IMR-90 (cell line): ENCODE data around the gene IFI27L2. TPM values are rescaled to one million over a fixed set of nuclear protein-coding genes. Genes with fewer than 3 reads are reported as not detected.

Experiments
- ATAC-seq: fragments of 200-7000 bp; cut with Tn5 transposase; 2 replicates; pipeline ENCODE4 v1.9.1; 2020; ENCODE audit warnings: low read depth, mild to moderate bottlenecking, moderate library complexity
- BruUV-seq: library from RNA; stranded (reverse); fragments of 400-500 nt; replicated peaks from 2 replicates; lab custom pipeline; 2021; lab: Mats Ljungman, UMichigan
- CTCF ChIA-PET: fragments of 300-600 bp; formaldehyde crosslinking; extraction: SDS; loops from one replicate; lab custom pipeline; 2021; ENCODE audit warnings: antibody characterized with exemption; lab: Yijun Ruan, JAX
- POLR2A ChIA-PET: fragments of 300-600 bp; sonication (Branson Sonifier 250); formaldehyde crosslinking; loops from one replicate; lab custom pipeline; 2022; ENCODE audit warnings: antibody characterized with exemption; ENCODE audit not compliant: unreplicated experiment; lab: Charles Lee
- DNase-seq: peaks from one replicate; pipeline ENCODE4 v3.0.0; 2013
- H2AFZ ChIP-seq: replicated peaks from 2 replicates; pipeline ENCODE3; 2013; ENCODE audit warnings: low read length, mild to moderate bottlenecking; ENCODE audit not compliant: poor library complexity
- H2AK5ac ChIP-seq: 2 replicates; pipeline ENCODE4 v1.6.1; 2013; ENCODE audit warnings: low read depth, low read length, inconsistent platforms
- H2AK9ac ChIP-seq: replicated peaks from 2 replicates; pipeline ENCODE3; 2013; ENCODE audit warnings: mild to moderate bottlenecking, low read depth, low read length, moderate library complexity; ENCODE audit not compliant: poor library complexity
- H2BK120ac ChIP-seq: 2 replicates; pipeline ENCODE4 v1.6.1; 2013; ENCODE audit warnings: low read depth, low read length, inconsistent platforms
- H2BK15ac ChIP-seq: 3 replicates; pipeline ENCODE4 v1.6.1; 2013; ENCODE audit warnings: low read depth, low read length, inconsistent platforms
- H2BK20ac ChIP-seq: 2 replicates; pipeline ENCODE4 v1.6.1; 2013; ENCODE audit warnings: low read depth, mild to moderate bottlenecking, inconsistent platforms, low read length, moderate library complexity
- H2BK5ac ChIP-seq: 2 replicates; pipeline ENCODE4 v1.6.1; 2013; ENCODE audit warnings: mild to moderate bottlenecking, low read depth, low read length, inconsistent platforms; ENCODE audit not compliant: poor library complexity, severe bottlenecking
- H3K14ac ChIP-seq: replicated peaks from 2 replicates; pipeline ENCODE4 v1.6.1; 2013; ENCODE audit warnings: low read depth, low read length, inconsistent platforms
- H3K18ac ChIP-seq: 2 replicates; pipeline ENCODE4 v1.6.1; 2013; ENCODE audit warnings: low read depth, low read length, control low read depth
- H3K23ac ChIP-seq: 2 replicates; pipeline ENCODE4 v1.6.1; 2013; ENCODE audit warnings: low read depth, low read length, inconsistent platforms
- H3K27ac ChIP-seq: 2 replicates; pipeline ENCODE4 v1.5.1; 2013; ENCODE audit warnings: mild to moderate bottlenecking, control low read depth, low read length; ENCODE audit not compliant: insufficient read depth
- H3K27me3 ChIP-seq: 2 replicates; pipeline ENCODE4 v1.6.1; 2013; ENCODE audit warnings: low read length; ENCODE audit not compliant: control insufficient read depth, insufficient read depth
- H3K36me3 ChIP-seq: 2 replicates; pipeline ENCODE4 v1.6.1; 2013; ENCODE audit warnings: low read length, mixed read lengths; ENCODE audit not compliant: control insufficient read depth, insufficient read depth
- H3K4ac ChIP-seq: 2 replicates; pipeline ENCODE4 v1.6.1; 2013; ENCODE audit warnings: low read depth, low read length, inconsistent platforms
- H3K4me1 ChIP-seq: 2 replicates; pipeline ENCODE4 v1.6.1; 2013; ENCODE audit warnings: low read length, mixed read lengths; ENCODE audit not compliant: control insufficient read depth, insufficient read depth
- H3K4me2 ChIP-seq: 2 replicates; pipeline ENCODE4 v1.6.1; 2013; ENCODE audit warnings: low read depth, mild to moderate bottlenecking, control low read depth, low read length, moderate library complexity
- H3K4me3 ChIP-seq: 2 replicates; pipeline ENCODE4 v1.5.1; 2013; ENCODE audit warnings: low read depth, mild to moderate bottlenecking, control low read depth, low read length, moderate library complexity; ENCODE audit not compliant: insufficient read depth
- H3K56ac ChIP-seq: 2 replicates; pipeline ENCODE4 v1.6.1; 2013; ENCODE audit warnings: low read length, inconsistent platforms; ENCODE audit not compliant: insufficient read depth; ENCODE audit errors: extremely low read depth
- H3K79me1 ChIP-seq, 2 experiments: 2 replicates each; pipeline ENCODE4 v1.6.1; 2013; ENCODE audit warnings: low read length in 2 of 2, inconsistent platforms in 1 of 2, low read depth in 1 of 2
- H3K9ac ChIP-seq: 2 replicates; pipeline ENCODE4 v1.6.1; 2013; ENCODE audit warnings: low read depth, low read length, control low read depth
- H3K9me1 ChIP-seq: 2 replicates; pipeline ENCODE4 v1.6.1; 2013; ENCODE audit warnings: low read length, inconsistent platforms; ENCODE audit not compliant: insufficient read depth
- H3K9me3 ChIP-seq: 2 replicates; pipeline ENCODE4 v1.6.1; 2013; ENCODE audit warnings: low read length; ENCODE audit not compliant: control insufficient read depth, insufficient read depth
- H4K20me1 ChIP-seq: 2 replicates; pipeline ENCODE4 v1.6.1; 2013; ENCODE audit warnings: low read length, inconsistent platforms; ENCODE audit not compliant: insufficient read depth
- H4K5ac ChIP-seq: 2 replicates; pipeline ENCODE4 v1.6.1; 2013; ENCODE audit warnings: mild to moderate bottlenecking, low read depth, low read length, control low read depth
- H4K8ac ChIP-seq, 2 experiments: 2 replicates each; pipeline ENCODE4 v1.6.1; 2013; ENCODE audit warnings: low read depth in 2 of 2, low read length in 2 of 2, control low read depth in 1 of 2, inconsistent platforms in 1 of 2
- H4K91ac ChIP-seq: 2 replicates; pipeline ENCODE4 v1.6.1; 2013; ENCODE audit warnings: low read depth, low read length, inconsistent platforms; ENCODE audit not compliant: insufficient read depth
- CEBPB ChIP-seq: IDR thresholded peaks from 2 replicates; pipeline ENCODE4 v1.6.1; 2012; ENCODE audit warnings: low read depth, low read length, improper control_type of control experiment
- CHD1 ChIP-seq: IDR thresholded peaks from 2 replicates; pipeline ENCODE4 v1.6.1; 2012; ENCODE audit warnings: low read depth, low read length, improper control_type of control experiment
- CTCF ChIP-seq: conservative IDR thresholded peaks from 2 replicates; pipeline ENCODE4 v1.5.1; 2012; ENCODE audit warnings: mild to moderate bottlenecking, low read depth, low read length, improper control_type of control experiment
- MAZ ChIP-seq: IDR thresholded peaks from 2 replicates; pipeline ENCODE4 v1.6.1; 2012; ENCODE audit warnings: low read depth, mild to moderate bottlenecking, low read length, improper control_type of control experiment, moderate library complexity, borderline replicate concordance
- MXI1 ChIP-seq: IDR thresholded peaks from 2 replicates; pipeline ENCODE4 v1.6.1; 2012; ENCODE audit warnings: low read depth, mild to moderate bottlenecking, low read length, moderate library complexity, borderline replicate concordance
- POLR2A ChIP-seq: IDR thresholded peaks from 2 replicates; pipeline ENCODE4 v1.6.1; 2012; ENCODE audit warnings: mild to moderate bottlenecking, low read depth, low read length
- RAD21 ChIP-seq: IDR thresholded peaks from 2 replicates; pipeline ENCODE4 v1.6.1; 2012; ENCODE audit warnings: low read length, improper control_type of control experiment
- RFX5 ChIP-seq: IDR thresholded peaks from 2 replicates; pipeline ENCODE4 v1.8.0; 2012; ENCODE audit warnings: low read depth, mild to moderate bottlenecking, low read length, moderate library complexity
- SMC3 ChIP-seq: fragments of 150-350 bp; IDR thresholded peaks from 2 replicates; pipeline ENCODE4 v1.6.1; 2016; ENCODE audit warnings: low read depth, mild to moderate bottlenecking, antibody characterized with exemption, low read length, moderate library complexity
- USF2 ChIP-seq: fragments of 150-350 bp; IDR thresholded peaks from 2 replicates; pipeline ENCODE4 v1.6.1; 2017; ENCODE audit warnings: mild to moderate bottlenecking, antibody characterized with exemption, low read length, low read depth
- WGBS, 2 experiments: methylation state at CpG; one replicate each; pipeline versions ENCODE4 v1.1.5 to v1.1.7; 2013; ENCODE audit warnings: missing lambda C conversion rate in 2 of 2; ENCODE audit not compliant: insufficient read length in 1 of 2; ENCODE audit errors: extremely low coverage in 2 of 2; 5-methylcytosine and 5-hydroxymethylcytosine counted together
- dilution Hi-C: fragments of 300-500 bp; cut with HindIII; formaldehyde crosslinking; loops from one replicate; pipeline ENCODE4 v1.14.3; 2018; ENCODE audit warnings: low sequenced_read_pairs; ENCODE audit not compliant: unreplicated experiment
- in situ Hi-C: fragments of 300-500 bp; cut with MboI; formaldehyde crosslinking; loops from 3 replicates; pipeline ENCODE4 v1.14.3; 2019; ENCODE audit warnings: low sequenced_read_pairs, inconsistent platforms, mixed read lengths
- intact Hi-C: fragments of 100-400 bp; cut with micrococcal nuclease; formaldehyde crosslinking; loops from 2 replicates; pipeline ENCODE4 v1.10.0; 2022
- polyA plus RNA-seq, 3 experiments: library from polyadenylated mRNA; depleted of rRNA; stranded (reverse); fragments of >200 nt; gene quantifications; 2 replicates each; pipeline ENCODE4 v1.2.3, GENCODE V29; 2012; ENCODE audit warnings: low replicate concordance in 1 of 3
- total RNA-seq: library from RNA; depleted of rRNA; stranded (reverse); fragments of >200 nt; gene quantifications from 2 replicates; pipeline ENCODE4 v1.2.3, GENCODE V29; 2012

IFI27L2 gene
- total and polyA plus RNA-seq, 2 of the 4 experiments (the other 2 are of a cell fraction), result 43.0 to 187 TPM

- Histone ChIP-seq H3K4ac (no peak overlapping the region), H3K9me3 (peaks cover 2% of the 10 kb centered on the region; the same call in 1 of the 2 replicates), H4K91ac (no peak overlapping the region), H2BK5ac (no peak overlapping the region), H3K27ac (no peak overlapping the region), H2BK120ac (no peak overlapping the region), H3K4me1 (peaks cover 5% of the 10 kb centered on the region), H3K4me2 (no peak overlapping the region), H2AK9ac (no peak overlapping the region), H3K9ac (no peak overlapping the region), H4K20me1 (no peaks in the 10 kb centered on the region), H3K79me1 (peaks cover 0 to 14% of the 10 kb centered on the region in 2 experiments; a peak in 1 of 4 replicates), H4K5ac (no peak overlapping the region), H4K8ac (no peak overlapping the region), H3K9me1 (peaks cover 5% of the 10 kb centered on the region; the same call in 1 of the 2 replicates), H2BK15ac (no peak overlapping the region), H3K14ac (no peak overlapping the region), H3K23ac (no peak overlapping the region), H3K18ac (no peak overlapping the region), H3K27me3 (no peaks in the 10 kb centered on the region; the same call in 1 of the 2 replicates), H2AFZ (no peak overlapping the region), H2AK5ac (no peak overlapping the region), H3K36me3 (peaks cover 4% of the 10 kb centered on the region; the same call in 1 of the 2 replicates), H2BK20ac (no peak overlapping the region), H3K56ac (no peak overlapping the region), H3K4me3 (no peak overlapping the region)
- WGBS, 2 experiments, result no CpG with 5 or more reads among the region's 4 CpGs
- in situ Hi-C loops (loop anchor here (10.0 kb wide), 1 partner anchor 188 kb away; no protein-coding TSS in a partner anchor), intact Hi-C loops (loop anchor here (5.0 kb wide), 1 partner anchor 355 kb away; no protein-coding TSS in a partner anchor), dilution Hi-C loops (no loop called here)
- TF ChIP-seq CEBPB (no peak), CHD1 (no peak), MAZ (no peak), POLR2A (no peak), SMC3 (peak; percentile 46), RAD21 (peak; percentile 59), RFX5 (no peak), CTCF (peak; percentile 73), MXI1 (no peak), USF2 (no peak)
- DNase-seq (peak; percentile 70), ATAC-seq (no peak)
- CTCF ChIA-PET, result interaction anchor here (0.5 to 2.0 kb wide), 12 partner anchors 8 to 1378 kb away, joined by 3 to 13 read pairs (median 4); partner anchors contain the start of gene OTUB2
- BruUV-seq, result no TSS peak
- POLR2A ChIA-PET, result no interaction called here
Observed at GRCh38 chr14:94132285-94132887, 3.0 kb upstream of the IFI27L2 start.
